Measurements from ENCODE around the gene SVOPL. TPM values are rescaled to one million over a fixed set of nuclear protein-coding genes. Genes with fewer than 3 reads are reported as not detected.

The SVOPL gene
- polyA plus RNA-seq, 3 donors: not detected

DNA sequence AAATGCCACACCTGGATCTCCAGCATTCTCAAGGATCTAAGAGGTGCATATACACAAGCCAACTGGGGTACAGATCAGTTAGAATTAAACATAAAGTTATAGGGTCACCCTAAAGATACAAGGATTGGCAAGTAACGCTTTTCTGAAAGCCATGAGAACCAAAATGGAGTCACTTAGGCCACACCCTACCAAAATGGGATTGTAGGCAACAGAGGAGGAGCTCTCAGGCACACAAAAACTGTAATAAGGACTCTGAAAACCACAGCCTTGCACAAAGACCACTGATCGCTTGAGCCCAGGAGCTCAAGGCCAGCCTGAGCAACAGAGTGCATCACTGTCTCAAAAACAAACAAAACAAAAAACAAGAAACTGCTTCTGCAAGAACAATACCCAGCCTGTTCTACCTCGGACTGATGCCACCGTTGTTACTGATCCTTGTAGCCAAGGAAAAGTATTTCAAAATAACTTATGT lies 35.5 kb downstream of the SVOPL start:
- no peak overlapping the region for H3K9ac ChIP-seq (ENCODE audit: insufficient read depth, low read length, poor library complexity, severe bottlenecking)
- peaks cover 15% of the 10 kb centered on the region for H3K4me1 Mint-ChIP-seq
- H2AFZ ChIP-seq (ENCODE audit: insufficient read depth, low read depth, low read length, poor library complexity, severe bottlenecking): peak overlapping the region; percentile 17
- no peaks in the 10 kb centered on the region for H3K36me3 Mint-ChIP-seq
- H3K27me3 ChIP-seq (ENCODE audit: control insufficient read depth in 2 of 2, insufficient read depth in 2 of 2, low read length in 2 of 2): no peaks in the 10 kb centered on the region
- H3K4me3 Mint-ChIP-seq: no peak overlapping the region
- TF ChIP-seq CTCF (IDR thresholded peaks at IDR 0.05): no peak
- intact Hi-C loops (cut with micrococcal nuclease): no loop called here
- H3K4me2 ChIP-seq (replicated peaks; ENCODE audit: extremely low read depth, low read length, poor library complexity, severe bottlenecking): no peak overlapping the region
- H3K9me3 ChIP-seq (replicated peaks in 1 of 2; ENCODE audit: control insufficient read depth in 1 of 2, insufficient read depth in 1 of 2, low read length in 2 of 2): peaks cover 0 to 5% of the 10 kb centered on the region in 2 donors
- peaks cover 3 to 26% (median 9%) of the 10 kb centered on the region in 3 donors for H3K27me3 Mint-ChIP-seq (ENCODE audit: low read depth in 3 of 3)
- H3K9me3 Mint-ChIP-seq: peaks cover 0 to 6% (median 5%) of the 10 kb centered on the region in 7 donors
- H3K27ac ChIP-seq (ENCODE audit: low read depth in 1 of 2, low read length in 2 of 2): no peak overlapping the region
- peaks cover 4 to 7% of the 10 kb centered on the region in 2 donors for H3K4me1 ChIP-seq (ENCODE audit: control insufficient read depth in 1 of 2, insufficient read depth in 2 of 2, low read length in 2 of 2)
- no peak overlapping the region for H3K27ac Mint-ChIP-seq
- no peaks in the 10 kb centered on the region for H3K79me2 ChIP-seq (ENCODE audit: insufficient read depth, low read length)
- 29% methylated on average over 3 of the region's 4 CpGs for WGBS (ENCODE audit: insufficient coverage)
- DNase-seq: no peak
- H4K20me1 ChIP-seq (ENCODE audit: insufficient read depth, low read length): no peaks in the 10 kb centered on the region
- no peaks in the 10 kb centered on the region for H3K36me3 ChIP-seq (replicated peaks in 1 of 2; ENCODE audit: control insufficient read depth in 1 of 2, insufficient read depth in 2 of 2, low read length in 2 of 2)
- no peak overlapping the region for H3K4me3 ChIP-seq (replicated peaks in 1 of 3; ENCODE audit: low read depth in 2 of 3, low read length in 3 of 3)

DNA sequence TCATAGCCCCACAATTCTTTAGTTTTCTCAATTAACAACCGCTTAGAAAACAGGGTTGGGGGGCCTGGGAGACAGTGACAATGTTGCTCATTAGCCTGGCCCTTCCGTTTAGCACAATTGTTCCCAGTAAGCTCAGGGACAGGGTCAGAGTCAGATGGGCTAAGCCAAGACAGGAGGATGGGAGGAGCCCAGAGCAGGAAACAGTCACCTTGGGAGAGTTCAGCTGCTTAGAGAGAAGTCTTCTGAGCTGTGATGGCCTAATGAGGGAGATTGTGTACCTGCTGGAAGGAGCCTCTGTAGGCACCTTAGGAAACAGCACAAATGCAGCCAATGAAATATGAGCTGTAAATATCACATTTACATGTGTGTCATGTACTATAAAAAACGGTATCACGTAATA lies 35.9 kb downstream of the SVOPL start:
- no peak overlapping the region for H3K27ac ChIP-seq (ENCODE audit: low read depth in 1 of 2, low read length in 2 of 2)
- H3K27me3 Mint-ChIP-seq (ENCODE audit: low read depth in 3 of 3): peaks cover 3 to 26% (median 9%) of the 10 kb centered on the region in 3 donors

More for the DNA sequence above, 35.9 kb downstream of the SVOPL start:
- Mint-ChIP-seq H3K4me3 (peak overlapping the region in 1 of 2 donors; percentile 8), H3K9me3 (peaks cover 0 to 6% (median 3%) of the 10 kb centered on the region in 7 donors), H3K27ac (no peak overlapping the region), H3K36me3 (no peaks in the 10 kb centered on the region), H3K4me1 (peaks cover 15% of the 10 kb centered on the region)
- Histone ChIP-seq H4K20me1 (ENCODE audit: insufficient read depth, low read length) (no peaks in the 10 kb centered on the region), H3K4me2 (replicated peaks; ENCODE audit: extremely low read depth, low read length, poor library complexity, severe bottlenecking) (no peak overlapping the region), H3K9ac (ENCODE audit: insufficient read depth, low read length, poor library complexity, severe bottlenecking) (no peak overlapping the region), H2AFZ (ENCODE audit: insufficient read depth, low read depth, low read length, poor library complexity, severe bottlenecking) (peak overlapping the region; percentile 17), H3K4me1 (ENCODE audit: control insufficient read depth in 1 of 2, insufficient read depth in 2 of 2, low read length in 2 of 2) (peaks cover 4 to 7% of the 10 kb centered on the region in 2 donors), H3K36me3 (replicated peaks in 1 of 2; ENCODE audit: control insufficient read depth in 1 of 2, insufficient read depth in 2 of 2, low read length in 2 of 2) (no peaks in the 10 kb centered on the region), H3K4me3 (replicated peaks in 1 of 3; ENCODE audit: low read depth in 2 of 3, low read length in 3 of 3) (no peak overlapping the region), H3K79me2 (ENCODE audit: insufficient read depth, low read length) (no peaks in the 10 kb centered on the region), H3K9me3 (replicated peaks in 1 of 2; ENCODE audit: control insufficient read depth in 1 of 2, insufficient read depth in 1 of 2, low read length in 2 of 2) (peaks cover 0 to 5% of the 10 kb centered on the region in 2 donors), H3K27me3 (ENCODE audit: control insufficient read depth in 2 of 2, insufficient read depth in 2 of 2, low read length in 2 of 2) (no peaks in the 10 kb centered on the region)
- DNase-seq: no peak
- TF ChIP-seq CTCF (IDR thresholded peaks at IDR 0.05): no peak
- 67% methylated on average over 1 of the region's 4 CpGs for WGBS (ENCODE audit: insufficient coverage)
- intact Hi-C loops (cut with micrococcal nuclease): no loop called here

Data from CD14-positive monocyte (primary cell).